KBM-7 (cell line): ENCODE data around the gene ZBTB8OS.
"Not testable (repeated sequence)": the region's sequence is repeated elsewhere in the genome, so short reads cannot be mapped to it uniquely, and the experiment has no call there.

Source experiments
- DNase-seq: peaks from one replicate; pipeline ENCODE4 v3.0.0-alpha.2; 2015
- in situ Hi-C: fragments of 300-500 bp; cut with MboI; formaldehyde crosslinking; loops from 2 replicates; pipeline ENCODE4 v1.14.3; 2020; ENCODE audit warnings: low sequenced_read_pairs, low pct_unique_long_range_greater_than_20kb, mixed read lengths

The ZBTB8OS gene

GRCh38 chr1:32651461-32652073 lies 1.2 kb upstream of the ZBTB8OS start:
- in situ Hi-C loops = no loop called here
- DNase-seq = no peak

DNA sequence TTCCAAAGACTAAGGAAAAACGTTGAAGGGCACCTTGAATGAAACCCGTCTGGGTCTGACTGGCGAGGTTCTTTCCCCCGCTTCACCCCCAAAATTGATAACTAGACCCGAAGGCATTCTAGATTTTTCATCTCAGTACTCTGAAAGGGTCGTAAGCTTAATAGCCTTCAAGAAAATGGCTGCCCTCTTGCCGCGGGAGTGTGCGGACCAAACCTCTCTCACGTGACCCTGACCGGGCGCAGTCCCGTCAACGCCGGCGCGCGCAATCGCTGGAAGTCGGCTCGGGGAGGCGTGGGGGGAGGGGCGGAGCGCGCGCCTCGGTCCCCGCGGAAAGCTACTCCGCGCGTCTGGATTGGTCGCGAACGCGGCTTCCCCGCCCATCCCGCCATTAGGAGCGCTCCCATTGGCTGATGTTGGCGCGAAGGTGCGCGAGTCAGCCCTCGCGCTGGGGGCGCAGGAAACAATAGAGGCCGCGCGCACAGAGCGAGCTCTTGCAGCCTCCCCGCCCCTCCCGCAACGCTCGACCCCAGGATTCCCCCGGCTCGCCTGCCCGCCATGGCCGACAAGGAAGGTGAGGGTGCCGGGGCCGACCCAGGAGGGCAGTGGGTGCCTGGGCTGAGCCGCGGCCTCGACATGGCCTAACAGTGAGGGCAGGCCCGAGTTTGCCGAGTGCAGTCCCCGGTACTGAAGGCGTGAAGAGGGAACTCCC lies 556 bp upstream of the ZBTB8OS start, which contains the start of gene RBBP4:
TSS of gene RBBP4 (plus strand) at position 457 of the 709 bp plus-strand sequence. CDS start at position 556, 99 bp downstream.
- in situ Hi-C loops = no loop called here
- peak; percentile 98 for DNase-seq

DNA sequence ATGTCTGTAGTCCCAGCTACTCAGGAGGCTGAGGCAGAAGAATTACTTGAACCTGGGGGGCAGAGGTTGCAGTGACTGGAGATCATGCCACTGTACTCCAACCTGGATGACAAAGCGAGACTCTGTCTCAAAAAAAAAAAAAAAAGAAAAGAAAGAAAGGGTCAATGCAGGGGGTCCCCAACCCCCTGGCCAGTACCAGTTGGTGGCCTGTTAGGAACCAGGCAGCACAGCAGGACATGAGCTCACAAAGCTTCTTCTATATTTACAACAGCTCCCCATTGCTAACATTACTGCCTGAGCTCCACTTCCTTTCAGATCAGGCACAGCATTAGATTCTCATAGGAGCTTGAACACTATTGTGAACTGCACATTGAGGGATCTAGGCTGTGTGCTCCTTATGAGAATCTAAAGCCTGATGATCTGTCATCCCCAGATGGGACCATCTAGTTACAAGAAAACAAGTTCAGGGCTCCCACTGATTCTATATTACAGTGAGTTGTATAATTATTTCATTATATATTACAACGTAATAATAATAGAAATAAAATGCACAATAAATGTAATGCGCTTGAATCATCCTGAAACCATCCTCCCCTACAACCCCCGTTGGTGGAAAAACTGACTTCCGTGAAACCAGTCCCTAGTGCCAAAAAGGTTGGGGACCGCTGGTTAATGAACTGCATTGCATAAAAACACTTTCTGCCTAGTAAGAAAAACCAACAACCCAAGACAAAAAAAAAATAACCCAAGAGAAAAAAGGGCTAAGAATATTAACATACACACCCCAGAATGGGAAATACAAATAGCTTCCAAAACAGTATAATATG lies 2.8 kb downstream of the ZBTB8OS start:
- in situ Hi-C loops = no loop called here
- DNase-seq = no peak

GRCh38 chr1:32644426-32644825 lies 5.9 kb downstream of the ZBTB8OS start:
- in situ Hi-C loops = no loop called here
- DNase-seq = no peak

- in situ Hi-C loops = not testable (repeated sequence)
Observed at GRCh38 chr1:32642292-32642827, 8.0 kb downstream of the ZBTB8OS start.

GRCh38 chr1:32639489-32640075 lies 10.8 kb downstream of the ZBTB8OS start:
- in situ Hi-C loops = no loop called here

More at GRCh38 chr1:32642292-32642827, 8.0 kb downstream of the ZBTB8OS start:
- not testable (repeated sequence) for DNase-seq

GRCh38 chr1:32636914-32637645 lies 13.3 kb downstream of the ZBTB8OS start:
- DNase-seq = no peak
- in situ Hi-C loops = no loop called here

More at GRCh38 chr1:32639489-32640075, 10.8 kb downstream of the ZBTB8OS start:
- no peak for DNase-seq

- in situ Hi-C loops = no loop called here
- DNase-seq = no peak
Observed at GRCh38 chr1:32635508-32636277, 14.7 kb downstream of the ZBTB8OS start.

- DNase-seq = no peak
- in situ Hi-C loops = no loop called here
Observed at GRCh38 chr1:32632829-32633228, 17.5 kb downstream of the ZBTB8OS start.

GRCh38 chr1:32630173-32630572 lies 20.2 kb downstream of the ZBTB8OS start:
- DNase-seq, in situ Hi-C loops: not testable (repeated sequence)

- no peak for DNase-seq
- in situ Hi-C loops = no loop called here
Observed at GRCh38 chr1:32627596-32628162, 22.7 kb downstream of the ZBTB8OS start.

DNA sequence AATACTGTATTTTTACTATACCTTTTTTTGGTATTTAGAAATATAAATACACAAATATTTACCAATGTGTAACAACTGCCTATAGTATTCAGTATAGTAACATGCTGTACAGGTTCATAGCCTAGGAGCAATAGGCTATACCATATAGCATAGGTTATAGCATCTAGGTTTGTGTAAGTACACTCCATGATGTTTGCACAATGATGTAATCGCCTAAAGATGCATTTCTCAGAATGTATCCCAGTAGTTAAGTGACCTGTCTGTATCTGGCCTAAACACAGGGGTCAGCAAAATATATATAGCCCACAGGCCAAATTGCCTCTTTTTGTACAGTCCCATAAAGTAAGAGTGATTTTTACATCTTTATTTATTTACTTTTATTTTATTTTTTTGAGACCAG lies 24.2 kb downstream of the ZBTB8OS start:
- in situ Hi-C loops = no loop called here
- DNase-seq = no peak

- in situ Hi-C loops = no loop called here
- peak; percentile 23 for DNase-seq
Observed at GRCh38 chr1:32623775-32624174, 26.6 kb downstream of the ZBTB8OS start.

GRCh38 chr1:32622806-32623681 lies 27.3 kb downstream of the ZBTB8OS start:
- DNase-seq = no peak

GRCh38 chr1:32622205-32622604 lies 28.1 kb downstream of the ZBTB8OS start:
- in situ Hi-C loops = no loop called here
- DNase-seq = no peak

More at GRCh38 chr1:32622806-32623681, 27.3 kb downstream of the ZBTB8OS start:
- in situ Hi-C loops = no loop called here

- DNase-seq = peak; percentile 19
- in situ Hi-C loops = no loop called here
Observed at GRCh38 chr1:32619701-32620485, 30.5 kb downstream of the ZBTB8OS start.
